ENCODE results near the gene NKX2-3.

NKX2-3 gene

DNA sequence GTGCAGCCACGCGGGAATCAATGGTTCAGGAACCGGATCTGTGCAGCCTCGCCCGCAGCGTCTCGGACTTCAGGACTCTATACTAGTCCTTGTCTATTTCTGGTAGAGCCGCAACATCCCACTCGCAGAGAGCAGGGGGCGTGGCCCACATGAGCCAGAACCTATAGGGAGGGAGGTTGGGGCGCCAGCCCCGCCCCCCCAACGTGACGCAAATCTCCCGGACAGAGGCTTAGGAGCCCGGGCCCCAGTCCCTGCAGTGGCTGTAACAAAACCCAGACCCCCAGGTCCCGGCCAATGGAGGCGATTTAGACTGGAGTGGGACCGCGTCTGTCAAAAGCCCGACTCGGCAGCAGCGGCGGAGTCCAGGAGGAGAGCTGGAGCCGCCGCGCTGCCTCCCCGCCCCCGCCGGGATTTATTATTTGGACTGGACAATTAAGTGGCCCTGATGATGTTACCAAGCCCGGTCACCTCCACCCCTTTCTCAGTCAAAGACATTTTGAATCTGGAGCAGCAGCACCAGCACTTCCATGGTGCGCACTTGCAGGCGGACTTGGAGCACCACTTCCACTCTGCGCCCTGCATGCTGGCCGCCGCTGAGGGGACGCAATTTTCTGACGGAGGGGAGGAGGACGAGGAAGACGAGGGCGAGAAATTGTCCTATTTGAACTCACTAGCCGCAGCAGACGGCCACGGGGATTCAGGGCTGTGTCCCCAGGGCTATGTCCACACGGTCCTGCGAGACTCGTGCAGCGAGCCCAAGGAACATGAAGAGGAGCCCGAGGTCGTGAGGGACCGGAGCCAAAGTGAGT, at the start of gene NKX2-3:
TSS of gene NKX2-3 (plus strand) at position 256 of the 809 bp plus-strand sequence. CDS start at position 446, 190 bp downstream.
- no peak for DNase-seq (ENCODE audit: low spot score)

DNA sequence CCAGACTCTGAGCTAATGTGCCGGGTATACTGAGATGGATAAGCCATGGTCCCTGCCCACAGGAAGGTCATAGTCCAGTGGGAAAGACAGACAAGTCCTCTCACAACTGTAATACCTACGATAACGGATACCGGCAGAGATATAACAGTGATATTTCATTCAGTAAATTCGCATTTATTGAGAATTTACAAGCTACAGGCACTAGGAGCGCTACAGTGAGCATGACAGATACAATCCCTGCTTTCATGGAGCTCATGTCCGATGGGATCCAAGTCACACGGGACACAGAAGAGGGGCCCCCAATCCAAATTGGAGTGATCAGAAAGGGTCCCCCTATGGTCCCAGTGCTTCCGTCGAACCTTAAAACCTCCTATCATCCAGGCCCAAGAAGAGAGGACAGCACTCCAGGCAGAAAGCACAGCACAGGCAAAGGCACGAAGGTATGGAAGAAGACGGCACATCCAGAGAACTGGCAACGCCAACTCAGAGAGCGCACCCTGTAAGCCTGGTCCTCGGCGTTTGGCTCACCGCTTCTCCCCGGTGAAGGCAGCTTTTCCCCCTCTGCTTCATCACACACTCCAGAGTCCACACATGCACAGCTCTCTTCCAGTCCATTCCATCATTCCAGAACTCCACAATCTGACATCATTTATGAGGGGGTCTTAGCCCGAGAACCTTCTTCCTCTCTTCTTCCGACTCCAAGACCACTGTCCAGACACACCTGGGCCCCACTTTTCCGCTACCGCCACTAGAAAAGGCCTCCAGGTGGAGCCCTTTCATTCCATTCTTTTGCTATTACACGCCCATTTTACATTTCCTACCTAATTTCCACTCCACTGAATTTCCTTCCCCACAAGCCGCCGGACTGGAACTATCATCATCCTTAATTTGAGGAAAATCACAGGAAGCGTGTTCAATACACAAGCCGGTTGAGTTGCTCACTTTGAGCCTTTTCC, 47.8 kb upstream of the NKX2-3 start:
- DNase-seq (ENCODE audit: low spot score), result no peak

DNA sequence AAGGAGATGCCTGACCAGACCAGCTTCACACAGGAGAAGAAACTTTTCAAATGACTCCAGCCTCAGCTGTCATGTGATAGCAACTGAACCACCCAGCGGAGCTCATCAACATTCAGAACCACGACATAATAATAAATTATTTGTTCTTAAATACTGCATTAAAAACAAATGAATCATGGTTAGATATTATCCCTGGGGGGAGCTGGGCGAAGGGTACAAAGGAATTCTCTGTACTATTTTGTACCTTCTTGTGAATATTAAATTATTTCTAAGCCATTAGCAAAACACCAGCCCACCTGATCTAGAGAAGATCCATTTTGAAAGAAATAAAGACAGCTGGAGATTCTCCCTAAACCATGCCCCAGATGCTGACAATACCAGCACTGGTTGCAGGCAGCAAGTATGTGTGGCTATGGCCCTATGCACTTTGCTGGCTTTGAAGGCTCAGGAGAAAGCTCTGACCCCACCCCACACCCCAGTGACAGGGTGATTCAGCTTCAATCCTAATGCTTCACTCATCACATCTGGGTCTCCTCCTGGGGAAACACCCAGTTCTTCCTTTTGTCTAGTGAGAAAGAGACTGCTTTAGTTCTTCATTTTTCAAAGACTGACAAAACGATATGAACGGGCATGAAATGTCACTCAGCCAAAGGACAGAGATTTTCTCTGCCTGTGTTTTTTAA, 45.5 kb upstream of the NKX2-3 start:
- no peak for DNase-seq (ENCODE audit: low spot score)

DNA sequence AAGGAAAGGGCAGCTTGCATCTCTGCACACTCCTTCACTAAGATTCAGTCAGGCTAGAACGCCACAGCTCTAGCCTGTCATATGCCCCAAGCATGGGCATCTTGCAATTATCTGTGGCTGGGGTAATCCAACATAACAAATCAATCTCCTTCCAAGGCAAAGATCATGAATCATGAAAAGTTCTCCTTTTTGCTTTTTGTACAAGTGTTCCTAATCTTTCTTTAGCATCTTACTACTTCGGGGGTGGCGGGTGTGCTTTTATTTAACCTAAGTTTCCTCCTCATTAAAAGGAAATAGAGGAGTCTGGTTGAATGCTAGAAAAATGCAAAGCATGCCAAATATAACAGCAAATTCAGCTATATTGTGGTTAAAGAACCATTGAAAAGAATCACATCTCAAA, 43.5 kb upstream of the NKX2-3 start:
- no peak for DNase-seq (ENCODE audit: low spot score)

DNA sequence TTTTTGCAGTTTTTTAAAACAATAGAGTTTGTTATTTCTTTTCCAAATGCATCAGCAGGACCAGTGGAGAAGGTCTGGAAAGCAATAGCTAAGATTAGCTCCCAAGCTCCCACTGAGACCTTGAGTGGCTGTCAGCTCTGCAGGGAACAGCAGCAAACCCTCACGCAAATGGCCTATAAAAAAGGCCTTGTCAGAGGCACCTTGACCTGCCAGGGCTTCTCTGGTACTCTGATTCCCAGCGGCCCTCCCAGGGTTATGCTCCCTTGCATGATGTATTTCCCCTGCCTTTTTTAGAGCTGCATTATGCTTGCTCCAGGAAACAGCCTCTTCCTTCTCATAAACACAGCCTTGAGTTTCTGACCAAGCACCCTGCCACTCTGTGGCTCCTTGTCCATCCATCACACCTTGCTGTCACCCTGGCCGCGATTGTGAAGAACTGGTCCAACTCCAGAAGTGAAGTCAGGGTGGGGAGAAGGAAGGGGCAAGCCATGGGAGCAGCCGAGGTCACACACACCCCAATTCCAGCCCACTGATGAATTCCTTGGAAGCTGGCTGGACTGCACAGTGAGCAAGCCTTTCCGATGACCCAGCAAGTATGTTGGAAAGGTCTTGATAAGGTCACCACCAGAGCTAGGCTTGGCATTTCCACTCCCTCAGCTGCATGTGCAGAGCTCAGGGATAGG, 35.3 kb upstream of the NKX2-3 start:
- DNase-seq (ENCODE audit: low spot score), result no peak

DNA sequence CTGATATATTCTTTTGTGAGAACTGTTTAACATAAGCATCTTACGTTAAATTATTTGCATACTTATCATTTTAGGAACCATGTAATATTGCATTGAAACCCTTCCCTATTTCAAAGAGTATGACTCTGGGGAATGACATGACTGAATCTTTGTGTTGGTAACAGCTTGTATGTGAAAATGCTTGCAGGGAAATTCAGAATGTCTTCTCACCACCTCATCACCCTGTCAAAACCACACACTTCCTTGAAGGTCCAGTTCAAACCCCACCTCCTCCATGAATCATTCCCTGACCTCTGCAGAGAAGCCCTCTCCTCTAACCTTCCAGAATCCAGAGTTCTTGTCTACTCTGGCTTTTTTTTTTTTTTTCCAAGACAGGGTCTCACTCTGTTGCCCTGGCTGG, 26.3 kb upstream of the NKX2-3 start:
- DNase-seq (ENCODE audit: low spot score), result no peak

DNA sequence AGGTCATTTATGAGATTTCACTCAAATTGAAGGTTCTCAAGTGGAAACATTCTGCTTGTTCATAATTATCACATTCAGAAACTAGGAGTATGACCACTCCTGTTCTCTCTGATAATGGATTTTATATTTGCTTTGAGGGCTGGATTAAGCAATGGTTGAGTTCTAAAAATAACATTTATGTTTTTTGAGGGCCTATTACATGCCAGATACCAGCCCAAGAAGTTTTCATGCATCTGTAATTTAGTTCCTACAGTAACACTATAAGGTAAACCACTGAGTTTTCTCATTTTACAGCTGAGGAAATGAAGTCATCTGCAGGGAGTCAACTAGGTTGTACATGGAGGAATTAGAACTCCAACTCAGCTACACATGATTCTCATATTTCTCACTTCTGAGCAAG, 25.5 kb upstream of the NKX2-3 start:
- DNase-seq (ENCODE audit: low spot score), result no peak

DNA sequence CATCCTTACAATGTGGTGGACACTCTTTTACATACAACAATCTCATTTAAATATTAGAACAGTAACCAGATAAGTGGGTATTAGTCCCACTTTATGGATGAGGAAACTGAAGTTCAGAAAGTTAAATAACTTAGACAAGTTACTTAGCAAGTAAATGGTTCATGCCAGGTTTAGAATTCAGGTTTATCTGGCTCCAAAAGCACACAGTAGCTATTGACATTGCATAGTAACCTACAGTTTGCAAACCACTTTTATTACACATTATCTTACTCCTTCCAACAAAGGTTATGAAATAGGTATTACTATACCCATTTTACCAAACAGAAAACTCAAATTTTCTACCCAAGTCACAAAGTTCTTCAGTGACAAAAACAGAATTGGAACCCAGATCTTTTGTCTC, 19.7 kb upstream of the NKX2-3 start:
- DNase-seq (ENCODE audit: low spot score), result no peak

DNA sequence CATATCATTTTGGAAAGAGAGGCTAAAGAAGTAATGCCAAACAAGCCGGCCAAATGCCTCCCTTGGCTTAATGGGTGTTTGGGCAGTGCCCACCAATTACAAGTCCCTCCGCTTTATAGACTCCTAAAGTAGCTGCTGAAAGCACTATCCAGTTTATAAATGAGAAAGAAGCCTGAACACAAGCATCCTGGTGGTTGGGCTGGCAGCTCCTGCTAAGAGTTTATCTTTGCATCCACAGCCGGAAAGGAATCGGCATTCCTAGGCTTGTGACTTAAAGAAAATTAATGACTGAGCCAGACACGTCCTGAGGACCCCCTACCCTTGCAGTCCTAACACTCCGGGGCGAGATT, 13.1 kb upstream of the NKX2-3 start:
- no peak for DNase-seq (ENCODE audit: low spot score)

DNA sequence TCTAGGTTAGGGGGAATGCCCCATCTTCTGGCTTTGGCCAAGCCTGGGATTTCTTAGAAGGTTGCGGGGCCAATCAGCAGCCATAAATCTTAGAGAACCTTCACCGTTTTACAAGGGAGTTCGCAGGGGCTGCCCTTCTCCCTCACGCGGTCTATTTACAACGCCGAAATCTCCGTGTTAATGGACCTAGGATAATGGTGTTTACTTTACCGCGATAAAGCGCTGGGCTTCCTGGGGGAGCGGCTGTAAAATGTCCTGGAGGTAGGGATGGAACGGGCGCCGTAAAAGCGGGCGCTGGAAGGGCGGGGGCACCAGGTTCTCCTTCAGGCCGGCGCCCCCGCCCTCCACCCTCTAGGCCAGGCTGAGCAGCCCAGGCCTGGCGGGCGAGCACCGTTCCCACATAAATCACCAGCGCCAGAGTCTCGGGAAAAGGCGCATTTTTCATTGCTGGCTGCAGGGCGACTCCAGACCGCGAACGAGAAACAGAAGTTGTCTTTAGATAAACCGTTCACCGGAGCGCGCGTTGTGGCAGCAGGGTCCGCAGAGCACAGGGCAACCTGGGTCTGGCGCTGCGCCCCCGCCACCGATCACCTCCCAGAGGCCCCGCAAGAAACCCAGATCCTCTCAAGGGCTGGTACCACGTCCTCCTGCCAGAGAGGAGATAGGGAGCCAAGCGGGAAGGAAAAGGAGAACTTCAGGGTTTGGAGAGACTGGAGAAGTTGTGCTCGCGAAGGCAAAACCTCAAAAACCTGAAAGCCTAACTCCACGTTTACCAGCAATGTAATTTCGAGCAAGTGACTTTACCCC, 12.5 kb upstream of the NKX2-3 start:
- DNase-seq (ENCODE audit: low spot score), result no peak

DNA sequence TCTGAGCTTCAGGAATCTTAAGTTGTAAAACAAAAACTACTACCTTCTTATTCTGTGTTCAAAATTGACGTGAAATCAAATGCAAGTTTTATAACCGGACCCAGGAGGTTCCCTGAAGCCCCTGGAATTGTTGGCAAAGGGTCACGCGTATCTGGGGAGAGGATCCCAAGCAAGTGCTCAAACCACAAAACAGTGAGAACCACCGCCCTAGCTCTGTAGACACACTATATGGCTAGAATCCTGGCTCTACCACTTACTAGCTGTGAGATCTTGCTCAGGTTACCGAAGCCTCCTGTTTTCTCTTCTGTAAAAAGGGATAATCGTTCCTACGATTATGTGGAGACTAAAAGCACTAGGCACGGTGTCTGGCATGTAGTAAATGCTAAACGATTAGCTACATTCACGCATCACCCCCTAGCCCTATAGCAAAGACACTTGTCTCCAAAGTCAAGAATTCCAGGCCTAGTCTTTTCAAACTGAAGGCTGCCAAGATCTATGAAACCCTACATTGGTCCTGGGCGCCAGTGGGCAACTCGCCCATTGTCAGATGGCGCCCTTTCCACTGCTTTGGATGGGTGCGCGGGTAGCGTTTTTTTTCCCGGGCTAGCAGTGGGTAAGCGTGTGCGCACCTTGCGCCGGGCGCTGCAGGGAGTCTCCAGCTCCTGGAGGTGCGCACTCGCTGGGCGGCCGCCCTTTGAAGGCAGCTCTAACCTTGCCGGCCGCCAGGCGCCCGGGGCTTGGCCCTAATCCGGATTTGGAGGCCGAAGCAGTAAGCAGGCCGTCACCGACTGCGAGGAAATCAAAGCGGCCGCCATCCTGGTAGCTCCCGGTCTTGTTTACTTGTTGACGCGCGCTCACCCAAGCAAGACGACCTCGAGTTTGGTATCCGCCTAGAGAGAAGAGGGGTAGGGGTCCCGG, 11.6 kb upstream of the NKX2-3 start:
- no peak for DNase-seq (ENCODE audit: low spot score)

DNA sequence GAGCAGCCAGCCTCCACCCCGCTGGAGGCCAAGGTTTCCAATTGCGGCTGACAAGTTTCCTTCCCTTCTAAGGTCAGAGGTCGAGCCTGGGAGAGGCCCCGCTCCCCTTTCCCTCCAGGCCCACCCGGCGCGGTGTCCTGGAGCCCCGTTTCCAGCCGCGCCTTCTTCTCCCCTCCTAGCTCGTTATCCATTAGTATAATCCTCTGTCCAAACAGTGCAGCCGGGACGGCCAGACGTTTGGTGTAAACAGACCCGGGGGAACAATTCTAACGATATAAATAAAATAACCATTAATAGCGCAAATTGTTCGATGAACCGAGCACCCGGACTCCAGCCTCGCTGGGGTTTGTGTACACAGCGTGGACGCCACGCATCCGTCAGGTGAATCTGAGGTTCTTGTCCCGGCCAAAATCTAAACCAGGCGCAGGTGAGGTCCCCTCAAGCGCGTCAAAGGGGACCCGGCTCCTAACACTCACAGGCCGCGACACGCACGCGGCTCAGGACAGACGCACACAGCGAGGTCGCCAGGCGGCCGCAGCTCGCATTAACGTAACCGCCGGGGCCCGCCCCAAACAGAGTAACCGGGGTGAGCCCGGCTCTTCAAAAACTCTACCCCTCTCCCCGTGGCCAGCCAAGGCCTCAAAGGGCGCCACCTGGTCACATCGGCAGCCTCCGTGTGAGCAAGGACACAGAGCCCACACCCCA, 10.8 kb upstream of the NKX2-3 start:
- no peak for DNase-seq (ENCODE audit: low spot score)

DNA sequence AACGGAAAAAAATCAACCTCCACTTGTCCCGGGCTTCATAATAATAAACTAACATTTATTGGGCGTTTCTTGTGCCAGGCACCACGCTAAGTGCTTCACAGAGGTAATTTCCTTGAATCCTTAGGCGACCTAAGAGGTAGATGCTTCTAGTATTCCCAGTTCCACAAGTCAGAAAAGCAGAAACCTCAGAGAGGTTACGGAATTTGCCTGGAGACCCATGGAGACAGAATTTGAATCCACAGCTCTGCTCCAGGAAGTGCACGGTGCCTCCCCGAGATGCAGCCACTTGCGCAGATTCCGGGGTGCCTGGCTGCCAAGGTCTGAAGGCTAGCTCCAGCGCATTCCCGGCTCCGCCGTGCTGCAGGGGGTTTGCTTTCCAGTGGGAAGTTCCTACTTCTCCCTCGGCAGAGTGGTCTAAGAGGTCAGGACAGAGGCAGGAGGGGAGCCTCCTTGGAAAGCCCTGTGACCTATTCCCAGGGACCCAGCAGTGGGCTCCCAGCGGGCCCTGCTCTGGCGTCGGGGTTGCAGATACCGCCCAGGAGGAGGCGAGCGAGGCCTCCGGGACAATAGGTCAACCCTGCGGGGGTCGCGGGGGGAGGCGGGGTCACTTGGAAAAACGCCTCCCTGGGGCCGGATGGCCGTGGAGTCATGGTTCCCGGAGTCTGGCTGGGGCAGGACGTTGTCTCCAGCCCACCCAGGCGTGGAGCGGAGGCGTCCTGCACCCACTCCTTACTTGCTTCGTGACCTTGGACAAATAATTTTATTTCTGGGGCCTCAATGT, 10.1 kb upstream of the NKX2-3 start:
- no peak for DNase-seq (ENCODE audit: low spot score)

DNA sequence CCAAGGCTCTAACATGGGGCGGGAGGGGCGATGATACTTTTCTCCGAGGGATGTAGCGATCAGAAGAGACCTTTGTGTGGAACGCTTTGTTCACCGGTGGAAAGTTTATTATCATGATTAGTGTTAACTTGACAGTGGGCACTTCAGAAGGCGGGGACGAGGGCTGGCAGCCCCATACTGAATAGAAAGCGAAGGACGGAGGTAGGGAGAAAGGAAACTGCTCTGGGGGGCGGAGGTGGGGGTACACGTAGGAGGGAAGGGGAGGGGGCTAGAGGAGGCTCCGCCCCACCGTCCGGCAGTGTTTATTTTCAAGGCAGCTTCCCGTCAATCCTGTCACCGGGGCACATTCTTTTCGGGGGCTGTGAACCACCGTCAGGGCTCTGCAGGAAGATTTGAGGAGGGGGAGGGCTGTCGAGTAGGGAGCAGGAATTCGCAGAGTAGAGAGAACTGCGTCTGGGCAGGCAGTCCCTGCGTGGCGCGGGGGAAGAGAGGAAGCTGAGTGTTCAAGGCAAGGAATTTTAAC, 9.4 kb upstream of the NKX2-3 start:
- no peak for DNase-seq (ENCODE audit: low spot score)

DNA sequence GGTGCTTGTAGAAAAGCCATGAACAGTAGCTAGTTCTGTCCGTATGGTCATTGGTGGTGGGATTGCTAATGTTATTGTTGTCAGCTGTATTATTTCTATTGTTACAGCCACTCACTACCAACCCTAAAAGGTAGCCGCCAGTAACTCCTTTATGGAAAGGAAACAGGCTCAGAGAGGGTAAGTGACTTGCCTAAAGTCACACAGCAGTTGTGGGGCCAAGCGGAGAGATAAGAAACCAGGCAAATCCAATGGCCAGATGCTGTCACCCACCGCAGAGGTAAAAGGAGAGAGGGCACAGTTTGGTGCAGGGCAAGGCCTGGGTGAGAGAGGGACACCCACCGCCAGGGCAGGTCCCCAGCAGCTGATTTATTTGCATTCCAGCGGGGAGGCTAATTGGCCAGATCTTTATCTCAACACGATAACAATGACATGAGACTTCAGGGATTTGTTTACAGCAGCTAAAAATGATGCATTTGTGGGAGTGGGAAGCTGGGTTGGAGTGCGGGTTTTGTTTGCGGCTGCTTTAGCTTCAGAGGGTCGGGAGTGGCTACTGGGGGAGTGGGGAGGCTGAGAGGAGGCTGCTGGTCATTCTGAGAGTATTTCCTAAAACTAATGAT, 8.6 kb upstream of the NKX2-3 start:
- no peak for DNase-seq (ENCODE audit: low spot score)

DNA sequence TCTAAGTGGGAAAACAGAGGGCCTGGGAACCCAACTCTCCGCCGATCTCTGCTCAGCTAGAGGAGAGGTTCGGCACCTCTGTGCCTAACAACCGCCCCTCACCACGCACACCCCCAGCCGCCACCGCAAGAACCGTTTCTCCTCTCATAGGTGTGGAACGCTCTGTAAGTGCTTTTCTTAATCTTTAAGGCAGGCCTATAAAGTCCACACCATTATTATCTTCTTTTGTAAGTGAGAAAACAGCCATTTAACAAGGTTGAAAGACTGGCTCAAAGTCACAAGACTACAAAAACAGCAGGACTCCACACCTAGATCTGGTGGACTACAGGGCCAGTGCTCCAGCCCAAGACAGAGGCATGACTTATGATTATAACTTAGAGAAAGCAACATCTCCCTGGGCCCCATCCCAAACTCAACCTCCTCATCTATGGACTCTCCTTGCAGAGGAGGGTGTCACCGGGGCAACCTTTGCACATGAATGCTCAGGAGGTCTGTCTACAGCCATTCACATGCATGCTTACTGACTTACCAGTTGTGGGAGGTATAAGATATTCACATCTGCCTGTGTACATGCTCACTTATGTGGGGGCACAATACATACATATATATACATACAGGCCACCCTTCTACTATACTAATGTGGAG, 7.9 kb upstream of the NKX2-3 start:
- no peak for DNase-seq (ENCODE audit: low spot score)

DNA sequence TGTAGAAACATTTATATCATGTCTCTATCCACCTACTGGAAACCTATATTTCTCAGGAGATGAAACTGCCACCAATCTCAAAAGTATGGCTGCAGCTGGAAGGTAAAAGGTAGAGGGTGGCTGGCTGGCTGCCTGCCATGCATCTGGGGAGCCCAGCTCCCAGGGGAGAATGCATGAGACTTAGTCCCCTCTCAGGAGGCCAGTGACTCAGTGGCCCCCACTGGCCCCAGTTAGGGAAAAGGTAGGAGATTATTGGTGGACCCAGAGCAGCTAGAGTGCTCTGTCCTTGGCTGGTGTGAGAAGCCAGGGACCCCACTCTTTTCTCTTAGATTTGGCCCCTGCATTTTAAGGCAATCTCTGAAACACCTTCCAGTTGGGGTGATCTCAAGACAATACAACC, 6.8 kb upstream of the NKX2-3 start:
- no peak for DNase-seq (ENCODE audit: low spot score)
